GM12874 (cell line): ENCODE measurements around the gene DCUN1D3.

ENCODE experiments used
- CTCF ChIP-seq: IDR thresholded peaks from 2 replicates; pipeline ENCODE4 v1.5.1; 2011; ENCODE audit warnings: low read depth, mild to moderate bottlenecking, control low read depth, low read length, moderate library complexity; ENCODE audit not compliant: insufficient read depth

The DCUN1D3 gene

GRCh38 chr16:20865420-20866131, 34.6 kb downstream of the DCUN1D3 start:
- no peak for TF ChIP-seq CTCF

GRCh38 chr16:20862162-20862960, 37.8 kb downstream of the DCUN1D3 start:
- TF ChIP-seq CTCF = no peak

- TF ChIP-seq CTCF = no peak
These were observed 39.8 kb downstream of the DCUN1D3 start for GRCh38 chr16:20860361-20860760.

GRCh38 chr16:20859699-20860098, 40.5 kb downstream of the DCUN1D3 start:
- TF ChIP-seq CTCF = no peak

- no peak for TF ChIP-seq CTCF
These were observed 40.9 kb downstream of the DCUN1D3 start for GRCh38 chr16:20859229-20859628.

- TF ChIP-seq CTCF = no peak
These were observed 42.9 kb downstream of the DCUN1D3 start for GRCh38 chr16:20857281-20857680.

- TF ChIP-seq CTCF = no peak
These were observed 45.2 kb downstream of the DCUN1D3 start for GRCh38 chr16:20854963-20855362.
